ENCODE results near the gene DLST.

Gene DLST

DNA sequence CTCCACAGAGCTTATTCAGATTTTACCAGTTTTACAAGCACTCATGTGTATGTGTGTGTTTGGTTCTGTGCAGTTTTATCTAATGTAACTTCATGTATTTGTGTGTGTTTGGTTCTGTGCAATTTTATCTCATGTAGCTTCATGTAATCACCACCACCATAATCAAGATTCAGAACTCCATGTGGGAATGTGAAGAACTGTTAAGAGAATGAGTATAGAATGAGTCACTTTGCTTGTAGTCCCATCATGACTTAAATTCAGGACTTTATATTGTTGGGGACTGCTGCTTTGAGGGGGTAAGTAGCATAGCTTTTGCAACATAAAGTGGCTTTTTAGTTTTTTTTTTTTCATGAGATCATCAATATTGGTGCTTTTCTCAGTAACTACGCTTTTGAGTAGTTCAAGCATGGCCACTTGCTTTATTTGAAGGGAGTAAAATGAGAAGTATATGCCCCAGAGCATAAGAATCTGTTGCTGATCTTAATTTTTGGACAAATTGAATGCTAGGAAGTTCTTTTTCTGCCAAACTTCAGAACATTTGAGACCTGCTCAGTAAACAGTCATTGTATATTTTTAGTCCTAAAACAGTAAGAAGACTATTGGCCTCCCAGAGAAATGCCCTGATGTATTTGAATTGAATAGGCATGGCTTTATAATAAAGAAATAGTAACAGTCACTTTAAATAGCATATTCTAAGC is 34.6 kb upstream of the DLST start:
- H2BK15ac ChIP-seq (replicated peaks; ENCODE audit: low read depth): no peak overlapping the region
- H2BK5ac ChIP-seq (ENCODE audit: low read length): no peak overlapping the region
- no peaks in the 10 kb centered on the region for H3K4me1 ChIP-seq (ENCODE audit: control insufficient read depth, low read depth, low read length)
- no peak overlapping the region for H3K9ac ChIP-seq (ENCODE audit: low read length)
- H4K5ac ChIP-seq (ENCODE audit: low read length): no peak overlapping the region
- no peaks in the 10 kb centered on the region for H3K36me3 ChIP-seq (ENCODE audit: control insufficient read depth, insufficient read depth, low read length)
- no peaks in the 10 kb centered on the region for H3K79me2 ChIP-seq (ENCODE audit: control insufficient read depth, insufficient read depth, low read length)
- H3K4ac ChIP-seq (ENCODE audit: low read depth, low read length): no peak overlapping the region
- no peak overlapping the region for H3K23ac ChIP-seq (ENCODE audit: low read length)
- no peak overlapping the region for H2BK120ac ChIP-seq (ENCODE audit: low read depth, low read length)
- no peak overlapping the region for H3K18ac ChIP-seq (ENCODE audit: low read length)
- no peak overlapping the region for H3K56ac ChIP-seq (ENCODE audit: low read length)
- no peaks in the 10 kb centered on the region for H3K79me1 ChIP-seq (ENCODE audit: low read length)
- no peak overlapping the region for H4K8ac ChIP-seq (ENCODE audit: low read depth, low read length)
- no peak overlapping the region for H2AK5ac ChIP-seq (ENCODE audit: low read length)
- H3K27ac ChIP-seq (ENCODE audit: low read depth, low read length): no peak overlapping the region
- H3K4me2 ChIP-seq (ENCODE audit: low read length): no peak overlapping the region
- DNase-seq: no peak
- WGBS (ENCODE audit: extremely low coverage, insufficient coverage, low lambda C conversion rate): no CpG with 5 or more reads among the region's 1 CpG
- H3K27me3 ChIP-seq (ENCODE audit: insufficient read depth, low read length, poor library complexity): no peaks in the 10 kb centered on the region
- H3K4me3 ChIP-seq (ENCODE audit: low read length): no peak overlapping the region

- Histone ChIP-seq H2BK120ac (ENCODE audit: low read depth, low read length) (no peak overlapping the region), H3K4ac (ENCODE audit: low read depth, low read length) (no peak overlapping the region), H3K23ac (ENCODE audit: low read length) (no peak overlapping the region), H3K27ac (ENCODE audit: low read depth, low read length) (no peak overlapping the region), H2AK5ac (ENCODE audit: low read length) (no peak overlapping the region), H3K27me3 (ENCODE audit: insufficient read depth, low read length, poor library complexity) (no peaks in the 10 kb centered on the region), H3K79me1 (ENCODE audit: low read length) (no peaks in the 10 kb centered on the region), H3K79me2 (ENCODE audit: control insufficient read depth, insufficient read depth, low read length) (no peaks in the 10 kb centered on the region), H3K36me3 (ENCODE audit: control insufficient read depth, insufficient read depth, low read length) (no peaks in the 10 kb centered on the region), H3K4me3 (ENCODE audit: low read length) (no peak overlapping the region), H3K18ac (ENCODE audit: low read length) (no peak overlapping the region), H3K9ac (ENCODE audit: low read length) (no peak overlapping the region), H4K8ac (ENCODE audit: low read depth, low read length) (no peak overlapping the region), H2BK15ac (replicated peaks; ENCODE audit: low read depth) (no peak overlapping the region), H4K5ac (ENCODE audit: low read length) (no peak overlapping the region), H3K4me2 (ENCODE audit: low read length) (no peak overlapping the region), H3K4me1 (ENCODE audit: control insufficient read depth, low read depth, low read length) (no peaks in the 10 kb centered on the region), H3K56ac (ENCODE audit: low read length) (no peak overlapping the region), H2BK5ac (ENCODE audit: low read length) (no peak overlapping the region)
- DNase-seq: no peak
- no CpG with 5 or more reads among the region's 2 CpGs for WGBS (ENCODE audit: extremely low coverage, insufficient coverage, low lambda C conversion rate)
Measured at GRCh38 chr14:74848768-74849167, 32.9 kb upstream of the DLST start.

GRCh38 chr14:74852922-74853530 is 28.7 kb upstream of the DLST start:
- no peak overlapping the region for H2BK15ac ChIP-seq (replicated peaks; ENCODE audit: low read depth)
- H3K4me3 ChIP-seq (ENCODE audit: low read length): no peak overlapping the region
- no peak overlapping the region for H3K56ac ChIP-seq (ENCODE audit: low read length)
- no peak overlapping the region for H2BK5ac ChIP-seq (ENCODE audit: low read length)
- no peak overlapping the region for H3K4me2 ChIP-seq (ENCODE audit: low read length)
- no peak overlapping the region for H3K9ac ChIP-seq (ENCODE audit: low read length)
- no peaks in the 10 kb centered on the region for H3K79me2 ChIP-seq (ENCODE audit: control insufficient read depth, insufficient read depth, low read length)
- no peaks in the 10 kb centered on the region for H3K79me1 ChIP-seq (ENCODE audit: low read length)
- H3K36me3 ChIP-seq (ENCODE audit: control insufficient read depth, insufficient read depth, low read length): no peaks in the 10 kb centered on the region
- H3K4me1 ChIP-seq (ENCODE audit: control insufficient read depth, low read depth, low read length): no peaks in the 10 kb centered on the region
- no peak overlapping the region for H3K27ac ChIP-seq (ENCODE audit: low read depth, low read length)
- no peak overlapping the region for H2BK120ac ChIP-seq (ENCODE audit: low read depth, low read length)
- H3K23ac ChIP-seq (ENCODE audit: low read length): no peak overlapping the region
- no peaks in the 10 kb centered on the region for H3K27me3 ChIP-seq (ENCODE audit: insufficient read depth, low read length, poor library complexity)
- H3K4ac ChIP-seq (ENCODE audit: low read depth, low read length): no peak overlapping the region
- no peak overlapping the region for H3K18ac ChIP-seq (ENCODE audit: low read length)
- H4K8ac ChIP-seq (ENCODE audit: low read depth, low read length): no peak overlapping the region
- no peak for DNase-seq
- no CpG with 5 or more reads among the region's 2 CpGs for WGBS (ENCODE audit: extremely low coverage, insufficient coverage, low lambda C conversion rate)
- H4K5ac ChIP-seq (ENCODE audit: low read length): no peak overlapping the region
- H2AK5ac ChIP-seq (ENCODE audit: low read length): no peak overlapping the region

GRCh38 chr14:74853581-74853980 is 28.1 kb upstream of the DLST start:
- no peaks in the 10 kb centered on the region for H3K27me3 ChIP-seq (ENCODE audit: insufficient read depth, low read length, poor library complexity)
- DNase-seq: no peak
- no peak overlapping the region for H4K5ac ChIP-seq (ENCODE audit: low read length)
- H2BK15ac ChIP-seq (replicated peaks; ENCODE audit: low read depth): no peak overlapping the region
- no peak overlapping the region for H2BK120ac ChIP-seq (ENCODE audit: low read depth, low read length)
- H3K56ac ChIP-seq (ENCODE audit: low read length): no peak overlapping the region
- no CpG with 5 or more reads among the region's 4 CpGs for WGBS (ENCODE audit: extremely low coverage, insufficient coverage, low lambda C conversion rate)
- no peak overlapping the region for H3K4ac ChIP-seq (ENCODE audit: low read depth, low read length)
- H2AK5ac ChIP-seq (ENCODE audit: low read length): no peak overlapping the region
- no peaks in the 10 kb centered on the region for H3K79me1 ChIP-seq (ENCODE audit: low read length)
- H3K36me3 ChIP-seq (ENCODE audit: control insufficient read depth, insufficient read depth, low read length): no peaks in the 10 kb centered on the region
- H3K9ac ChIP-seq (ENCODE audit: low read length): no peak overlapping the region
- H3K27ac ChIP-seq (ENCODE audit: low read depth, low read length): no peak overlapping the region
- H3K4me2 ChIP-seq (ENCODE audit: low read length): no peak overlapping the region
- no peak overlapping the region for H4K8ac ChIP-seq (ENCODE audit: low read depth, low read length)
- no peak overlapping the region for H2BK5ac ChIP-seq (ENCODE audit: low read length)
- H3K18ac ChIP-seq (ENCODE audit: low read length): no peak overlapping the region
- H3K4me1 ChIP-seq (ENCODE audit: control insufficient read depth, low read depth, low read length): no peaks in the 10 kb centered on the region
- H3K4me3 ChIP-seq (ENCODE audit: low read length): no peak overlapping the region
- H3K79me2 ChIP-seq (ENCODE audit: control insufficient read depth, insufficient read depth, low read length): no peaks in the 10 kb centered on the region
- no peak overlapping the region for H3K23ac ChIP-seq (ENCODE audit: low read length)

DNA sequence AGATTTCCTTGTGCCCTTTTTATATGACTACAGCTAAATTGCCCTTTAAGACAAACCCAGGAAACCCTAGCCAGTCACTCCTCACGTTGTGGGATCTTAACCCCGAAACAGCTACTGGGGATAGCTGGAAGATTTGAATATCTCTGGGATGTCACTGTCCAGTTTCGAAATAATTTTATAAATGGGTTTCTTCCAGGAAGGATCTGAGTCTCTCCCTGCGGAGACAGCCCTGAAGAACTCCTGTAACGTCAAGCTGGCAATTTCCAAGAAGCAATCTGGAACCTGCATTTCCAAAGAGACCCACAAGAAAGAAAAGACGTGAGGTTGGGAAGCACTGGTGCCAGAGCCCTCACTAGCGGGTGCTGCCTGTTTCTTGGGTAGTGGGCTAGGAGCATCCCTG is 26.7 kb upstream of the DLST start:
- Histone ChIP-seq H3K79me1 (ENCODE audit: low read length) (no peaks in the 10 kb centered on the region), H3K4ac (ENCODE audit: low read depth, low read length) (no peak overlapping the region), H3K27ac (ENCODE audit: low read depth, low read length) (no peak overlapping the region), H4K5ac (ENCODE audit: low read length) (no peak overlapping the region), H3K9ac (ENCODE audit: low read length) (no peak overlapping the region), H3K79me2 (ENCODE audit: control insufficient read depth, insufficient read depth, low read length) (no peaks in the 10 kb centered on the region), H3K18ac (ENCODE audit: low read length) (no peak overlapping the region), H3K4me1 (ENCODE audit: control insufficient read depth, low read depth, low read length) (no peaks in the 10 kb centered on the region), H2BK120ac (ENCODE audit: low read depth, low read length) (no peak overlapping the region), H2BK15ac (replicated peaks; ENCODE audit: low read depth) (no peak overlapping the region), H2BK5ac (ENCODE audit: low read length) (no peak overlapping the region), H2AK5ac (ENCODE audit: low read length) (no peak overlapping the region), H3K27me3 (ENCODE audit: insufficient read depth, low read length, poor library complexity) (no peaks in the 10 kb centered on the region), H3K4me3 (ENCODE audit: low read length) (no peak overlapping the region), H3K23ac (ENCODE audit: low read length) (no peak overlapping the region), H3K36me3 (ENCODE audit: control insufficient read depth, insufficient read depth, low read length) (no peaks in the 10 kb centered on the region), H3K4me2 (ENCODE audit: low read length) (no peak overlapping the region), H3K56ac (ENCODE audit: low read length) (no peak overlapping the region), H4K8ac (ENCODE audit: low read depth, low read length) (no peak overlapping the region)
- no CpG with 5 or more reads among the region's 7 CpGs for WGBS (ENCODE audit: extremely low coverage, insufficient coverage, low lambda C conversion rate)
- DNase-seq: no peak

DNA sequence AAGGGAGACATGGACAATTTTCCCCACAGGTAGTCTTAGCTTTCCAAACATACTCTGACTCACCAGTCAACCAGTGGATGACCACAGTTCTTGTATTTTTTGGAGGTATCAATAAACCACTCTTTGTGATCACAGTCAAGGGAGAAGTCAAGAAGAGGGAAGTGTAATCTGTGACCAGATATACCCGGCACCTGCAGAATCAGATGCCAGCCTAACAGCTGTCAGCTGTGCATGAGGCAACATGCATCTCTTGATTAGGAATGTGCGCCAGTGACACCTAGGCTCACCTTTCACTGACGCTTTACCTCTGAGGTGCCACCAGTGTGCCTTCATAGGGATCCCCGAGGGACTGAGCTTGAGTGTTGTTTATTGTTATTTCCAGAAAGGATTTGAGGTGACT is 25.8 kb upstream of the DLST start:
- H3K4ac ChIP-seq (ENCODE audit: low read depth, low read length): no peak overlapping the region
- H4K5ac ChIP-seq (ENCODE audit: low read length): no peak overlapping the region
- no peak overlapping the region for H3K56ac ChIP-seq (ENCODE audit: low read length)
- H3K4me1 ChIP-seq (ENCODE audit: control insufficient read depth, low read depth, low read length): no peaks in the 10 kb centered on the region
- no peak overlapping the region for H3K4me2 ChIP-seq (ENCODE audit: low read length)
- no peaks in the 10 kb centered on the region for H3K79me2 ChIP-seq (ENCODE audit: control insufficient read depth, insufficient read depth, low read length)
- H3K27ac ChIP-seq (ENCODE audit: low read depth, low read length): no peak overlapping the region
- DNase-seq: no peak
- H3K36me3 ChIP-seq (ENCODE audit: control insufficient read depth, insufficient read depth, low read length): no peaks in the 10 kb centered on the region
- H2BK15ac ChIP-seq (replicated peaks; ENCODE audit: low read depth): no peak overlapping the region
- no peak overlapping the region for H3K4me3 ChIP-seq (ENCODE audit: low read length)
- no peak overlapping the region for H2BK5ac ChIP-seq (ENCODE audit: low read length)
- H3K9ac ChIP-seq (ENCODE audit: low read length): no peak overlapping the region
- no peak overlapping the region for H3K23ac ChIP-seq (ENCODE audit: low read length)
- WGBS (ENCODE audit: extremely low coverage, insufficient coverage, low lambda C conversion rate): no CpG with 5 or more reads among the region's 4 CpGs
- H3K18ac ChIP-seq (ENCODE audit: low read length): no peak overlapping the region
- no peaks in the 10 kb centered on the region for H3K79me1 ChIP-seq (ENCODE audit: low read length)
- H4K8ac ChIP-seq (ENCODE audit: low read depth, low read length): no peak overlapping the region
- no peak overlapping the region for H2BK120ac ChIP-seq (ENCODE audit: low read depth, low read length)
- H3K27me3 ChIP-seq (ENCODE audit: insufficient read depth, low read length, poor library complexity): no peaks in the 10 kb centered on the region
- H2AK5ac ChIP-seq (ENCODE audit: low read length): no peak overlapping the region

Data from mesendoderm (in vitro differentiated cells).